Activated CD4-positive, alpha-beta T cell treated with anti-CD3 and anti-CD28 coated beads, Interleukin-2, amount 50 U/mL, for 16 hours (primary cell): ENCODE measurements around the gene CAPZB.
"Not testable (repeated sequence)": the region's sequence is repeated elsewhere in the genome, so short reads cannot be mapped to it uniquely, and the experiment has no call there.

Experiments
- DNase-seq: peaks from one replicate; pipeline ENCODE4 v3.0.0-alpha.2; 2020

CAPZB gene

GRCh38 chr1:19485362-19486187 lies at the start of gene CAPZB:
TSS of gene CAPZB (minus strand) at chr1:19485539. CDS start at chr1:19485438, 101 bp downstream.
- peak; percentile 94 for DNase-seq

DNA sequence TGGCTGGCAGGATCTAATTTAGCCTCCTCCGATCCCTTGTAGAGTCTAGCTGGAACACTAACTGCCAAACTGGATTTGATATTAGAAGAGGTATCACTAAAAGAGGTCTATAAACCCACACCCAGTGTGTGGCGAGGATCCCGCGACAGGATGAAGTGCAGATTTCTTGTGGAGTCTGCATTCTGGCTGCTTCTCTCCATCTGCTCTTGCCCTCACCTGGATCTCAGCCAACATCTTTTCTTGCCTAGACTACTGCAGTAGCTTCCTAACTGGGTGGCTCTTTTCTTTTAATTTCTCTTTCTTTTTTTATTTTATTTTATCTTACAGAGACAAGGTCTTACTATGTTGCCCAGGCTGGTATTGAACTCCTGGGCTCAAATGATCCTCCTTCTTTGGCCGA lies 48.9 kb upstream of the CAPZB start:
- no peak for DNase-seq

GRCh38 chr1:19533626-19534025 lies 48.3 kb upstream of the CAPZB start:
- DNase-seq = no peak

GRCh38 chr1:19532519-19532918 lies 47.2 kb upstream of the CAPZB start:
- no peak for DNase-seq

DNA sequence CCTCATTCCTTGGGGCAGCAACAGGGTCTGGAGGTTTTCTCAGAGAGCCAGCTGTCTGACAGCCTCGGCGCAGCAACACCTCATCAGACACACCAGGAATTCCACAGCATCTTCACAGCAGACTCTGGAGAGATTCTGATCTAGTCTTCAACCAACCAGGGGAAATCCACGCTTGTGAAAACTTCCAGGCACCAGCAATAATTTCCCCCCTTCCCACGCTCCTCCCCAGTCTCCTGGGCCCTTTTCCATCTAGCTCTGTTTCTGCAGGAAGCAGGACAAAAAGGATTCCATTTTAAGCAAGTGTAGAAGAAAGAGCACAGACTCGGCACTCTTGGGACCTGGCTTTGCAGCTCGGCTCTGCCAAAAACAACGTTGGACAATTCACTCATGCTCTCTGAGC lies 44.3 kb upstream of the CAPZB start:
- no peak for DNase-seq

- DNase-seq = no peak
Observed at GRCh38 chr1:19528438-19528837, 43.1 kb upstream of the CAPZB start.

GRCh38 chr1:19525607-19526545 lies 40.5 kb upstream of the CAPZB start:
- DNase-seq = no peak

DNA sequence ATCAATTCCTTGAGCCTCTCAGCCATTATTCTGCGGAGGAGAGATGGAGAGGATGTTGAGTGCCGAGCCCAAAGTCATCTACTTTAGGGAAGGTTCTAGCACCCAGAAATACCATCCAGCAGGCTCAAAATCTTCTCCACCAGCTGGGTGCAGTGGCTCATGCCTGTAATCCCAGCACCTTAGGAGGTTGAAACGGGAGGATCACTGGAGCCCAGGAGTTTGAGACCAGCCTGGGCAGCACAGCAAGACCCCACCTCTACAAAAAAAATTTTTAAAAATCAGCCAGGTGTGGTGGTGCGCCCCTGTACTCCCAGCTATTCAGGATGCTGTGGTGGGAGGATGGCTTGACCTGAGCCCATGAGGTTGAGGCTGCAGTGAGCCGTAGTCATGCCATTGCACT lies 39.5 kb upstream of the CAPZB start:
- DNase-seq = no peak

GRCh38 chr1:19522570-19522969 lies 37.2 kb upstream of the CAPZB start:
- not testable (repeated sequence) for DNase-seq

GRCh38 chr1:19521411-19521810 lies 36.1 kb upstream of the CAPZB start:
- DNase-seq = no peak

DNA sequence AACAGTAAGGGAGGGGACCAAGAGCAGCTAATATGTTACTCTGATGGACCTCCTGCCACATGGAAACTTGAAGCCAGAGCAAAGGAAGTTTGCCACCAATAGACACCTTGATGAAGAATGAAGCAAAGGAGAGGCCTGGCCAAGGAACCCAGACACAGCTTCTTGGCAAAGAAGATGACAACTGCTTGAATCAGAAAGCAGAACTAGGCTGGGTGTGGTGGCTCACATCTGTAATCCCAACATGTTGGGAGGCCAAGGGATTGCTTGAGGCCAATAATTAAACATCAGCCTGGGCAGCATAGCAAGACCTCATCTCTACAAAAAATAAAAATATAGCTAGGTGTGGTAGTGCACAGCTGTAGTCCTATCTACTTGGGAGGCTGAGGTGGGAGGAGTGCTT lies 31.7 kb upstream of the CAPZB start:
- DNase-seq = no peak

DNA sequence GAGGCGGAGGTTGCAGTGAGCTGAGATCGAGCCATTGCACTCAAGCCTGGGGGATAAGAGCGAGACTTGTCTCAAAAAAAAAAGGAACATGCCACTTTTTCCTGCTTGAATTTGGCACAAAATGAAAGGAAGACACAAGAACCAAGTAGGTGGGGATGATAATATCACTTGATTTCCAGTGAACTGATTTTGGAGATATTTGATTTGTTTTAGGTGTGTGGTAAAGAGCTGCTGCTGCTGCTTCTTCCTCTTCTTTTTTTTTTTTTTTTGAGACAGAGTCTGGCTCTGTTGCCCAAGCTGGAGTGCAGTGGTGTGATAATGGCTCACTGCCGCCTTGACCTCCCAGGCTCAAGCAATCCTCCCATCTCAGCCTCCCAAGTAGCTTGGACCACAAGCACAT lies 29.9 kb upstream of the CAPZB start:
- no peak for DNase-seq

- no peak for DNase-seq
Observed at GRCh38 chr1:19514391-19514831, 29.1 kb upstream of the CAPZB start.

DNA sequence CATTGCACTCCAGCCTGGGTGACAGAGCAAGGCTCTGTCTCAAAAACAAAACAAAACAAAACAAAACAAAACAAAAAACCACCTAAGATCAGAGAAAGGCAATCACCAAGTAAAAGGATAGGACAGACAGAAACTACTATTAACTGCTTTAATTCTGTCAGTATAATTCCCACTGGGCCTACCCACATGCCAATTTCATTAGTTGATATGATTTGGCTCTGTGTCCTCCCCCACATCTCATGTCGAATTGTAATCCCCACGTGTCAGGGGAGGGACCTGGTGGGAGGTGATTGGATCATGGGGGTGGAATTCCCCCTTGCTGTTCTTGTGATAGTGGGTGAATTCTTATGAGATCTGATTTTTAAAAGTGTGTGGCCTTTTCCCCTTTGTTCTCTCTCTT lies 27.2 kb upstream of the CAPZB start:
- no peak for DNase-seq

- no peak for DNase-seq
Observed at GRCh38 chr1:19511116-19511515, 25.8 kb upstream of the CAPZB start.

- not testable (repeated sequence) for DNase-seq
Observed at GRCh38 chr1:19509647-19510046, 24.3 kb upstream of the CAPZB start.

GRCh38 chr1:19507516-19507915 lies 22.2 kb upstream of the CAPZB start:
- DNase-seq = no peak

DNA sequence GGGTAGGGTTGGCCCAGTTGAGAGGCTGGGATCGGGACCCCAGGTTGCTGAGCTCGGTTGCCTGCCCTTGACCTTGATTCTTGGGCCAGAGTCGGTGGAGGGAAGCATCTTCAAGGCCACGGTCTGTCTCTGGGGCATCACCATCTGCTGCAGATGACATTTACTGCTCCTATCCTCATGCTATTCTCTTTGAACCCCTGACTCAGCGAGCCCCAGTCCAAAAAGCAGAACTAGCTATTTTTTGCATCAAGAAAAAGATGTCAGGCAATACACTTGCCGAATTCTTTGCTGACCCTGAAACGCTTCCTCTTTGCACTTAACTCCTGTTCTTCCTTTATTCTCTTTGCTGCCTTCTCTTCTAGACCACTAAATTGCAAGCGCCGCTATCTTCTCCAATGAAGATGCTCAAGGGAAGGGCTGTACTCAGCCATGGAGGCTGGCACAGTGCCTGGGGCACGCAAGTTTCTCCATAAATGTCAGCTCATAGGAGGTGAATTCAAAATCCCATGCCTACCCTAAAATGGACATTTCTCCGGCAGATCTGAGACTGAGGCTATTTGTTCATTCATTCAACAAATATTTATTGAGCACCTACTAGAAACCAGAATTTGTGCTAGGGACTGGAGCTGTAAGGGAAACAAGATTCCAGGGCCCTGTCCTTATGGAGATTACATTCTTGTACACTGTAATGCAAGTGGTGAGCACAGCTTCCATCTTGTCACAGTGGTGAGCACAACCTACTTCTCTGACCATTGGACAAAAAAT lies 20.5 kb upstream of the CAPZB start:
- DNase-seq = no peak

- no peak for DNase-seq
Observed at GRCh38 chr1:19504796-19505692, 19.7 kb upstream of the CAPZB start.

- not testable (repeated sequence) for DNase-seq
Observed at GRCh38 chr1:19502284-19502683, 16.9 kb upstream of the CAPZB start.

GRCh38 chr1:19499887-19500286 lies 14.5 kb upstream of the CAPZB start:
- not testable (repeated sequence) for DNase-seq

GRCh38 chr1:19497443-19497842 lies 12.1 kb upstream of the CAPZB start:
- DNase-seq = not testable (repeated sequence)
